ENCODE measurements around the gene NUP62.

GRCh38 chr19:49888510-49888824 lies 40.8 kb downstream of the NUP62 start:
- TF ChIP-seq CTCF (IDR thresholded peaks at IDR 0.05) (no peak), ZBTB33 (IDR thresholded peaks at IDR 0.05; ENCODE audit: borderline replicate concordance, low read depth) (no peak), MXI1 (IDR thresholded peaks at IDR 0.05; ENCODE audit: low read depth, low read length) (no peak)

Measured in SK-N-SH (cell line).